HG02610 (cell line): ENCODE data around the gene AFAP1.

Experiments used
- ATAC-seq: cut with Tn5 transposase; IDR thresholded peaks from one replicate; pipeline ENCODE4 v1.9.1; 2021; ENCODE audit warnings: mild to moderate bottlenecking, moderate library complexity; ENCODE audit not compliant: unreplicated experiment

AFAP1 gene

DNA sequence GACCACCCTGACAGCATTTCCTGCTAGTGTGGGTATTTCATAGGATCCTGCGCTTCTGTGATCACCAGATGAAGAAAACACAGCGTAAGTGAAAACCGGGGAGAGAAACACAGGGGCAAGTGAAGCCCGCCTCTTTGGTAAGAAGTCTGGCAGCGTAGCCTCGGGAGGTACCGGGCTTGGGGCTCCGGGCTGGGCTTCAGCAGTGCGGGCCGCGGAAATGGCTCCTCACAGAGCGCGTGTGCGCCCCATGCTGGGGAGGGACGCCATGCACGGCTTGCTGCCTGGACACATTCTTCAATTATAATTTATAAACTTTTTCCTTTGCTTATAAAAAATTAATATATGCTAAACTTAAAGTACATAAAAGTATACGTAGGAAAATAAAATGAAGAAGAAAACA lies 151.5 kb downstream of the AFAP1 start:
- no peak for ATAC-seq

DNA sequence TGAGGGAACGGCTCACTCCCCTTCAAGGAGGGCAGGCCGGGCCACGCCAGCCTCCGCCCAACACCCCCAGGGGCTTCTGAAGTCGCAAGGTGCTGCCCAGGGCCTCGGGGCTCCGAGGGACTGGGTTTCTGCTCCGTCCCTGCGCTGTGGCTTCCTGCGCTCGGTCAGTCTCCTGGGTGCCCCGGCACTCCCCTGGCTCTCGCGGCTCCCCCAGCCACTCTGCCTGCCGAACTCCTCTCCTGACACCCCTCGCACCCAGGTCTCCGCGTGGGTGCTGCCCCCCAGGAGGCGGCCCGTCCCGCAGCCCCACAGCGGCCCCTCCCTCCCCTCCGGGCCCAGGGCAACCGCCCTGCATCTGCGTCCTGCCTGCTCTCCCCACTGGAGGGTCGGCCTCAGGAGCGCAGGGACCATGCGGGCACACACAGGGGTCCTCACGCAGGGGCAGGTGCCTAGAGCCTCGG lies 151.9 kb downstream of the AFAP1 start:
- ATAC-seq: no peak

DNA sequence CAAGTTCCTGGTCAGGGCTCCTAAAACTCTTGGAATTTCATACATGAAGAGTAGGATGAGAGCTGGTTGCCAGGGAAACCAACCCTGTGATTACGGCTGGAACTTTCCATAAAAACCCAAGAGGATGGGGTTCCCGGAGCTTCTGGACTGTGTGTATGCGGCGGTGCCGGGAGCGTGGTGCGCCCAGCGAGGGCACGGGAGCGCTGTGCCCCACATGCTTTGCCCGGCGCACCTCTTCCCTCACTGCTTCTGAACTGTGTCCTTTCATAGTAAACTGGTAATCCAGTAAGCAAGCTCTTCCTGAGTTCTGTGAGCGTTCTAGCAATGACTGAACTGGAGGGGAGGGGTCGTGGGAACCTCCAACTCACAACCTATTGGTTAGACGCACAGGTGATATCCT lies 152.6 kb downstream of the AFAP1 start:
- no peak for ATAC-seq

DNA sequence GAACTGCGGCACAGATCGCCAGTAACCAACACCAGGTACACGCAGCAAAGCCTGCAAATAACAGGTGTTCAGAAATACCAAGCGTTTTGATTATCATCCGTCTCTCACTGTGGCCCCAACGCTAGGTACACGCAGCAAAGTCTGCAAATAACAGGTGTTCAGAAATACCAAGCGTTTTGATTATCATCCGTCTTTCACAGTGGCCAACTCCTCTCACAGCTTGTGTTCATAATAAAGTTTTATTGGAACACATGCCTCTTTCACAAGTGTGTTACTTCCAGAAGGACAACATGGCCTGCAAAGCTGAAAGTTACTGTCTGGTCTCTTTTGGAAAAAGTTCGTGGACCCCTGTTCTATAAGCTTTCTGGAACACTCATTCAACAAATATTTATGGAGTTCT lies 153.1 kb downstream of the AFAP1 start:
- no peak for ATAC-seq

DNA sequence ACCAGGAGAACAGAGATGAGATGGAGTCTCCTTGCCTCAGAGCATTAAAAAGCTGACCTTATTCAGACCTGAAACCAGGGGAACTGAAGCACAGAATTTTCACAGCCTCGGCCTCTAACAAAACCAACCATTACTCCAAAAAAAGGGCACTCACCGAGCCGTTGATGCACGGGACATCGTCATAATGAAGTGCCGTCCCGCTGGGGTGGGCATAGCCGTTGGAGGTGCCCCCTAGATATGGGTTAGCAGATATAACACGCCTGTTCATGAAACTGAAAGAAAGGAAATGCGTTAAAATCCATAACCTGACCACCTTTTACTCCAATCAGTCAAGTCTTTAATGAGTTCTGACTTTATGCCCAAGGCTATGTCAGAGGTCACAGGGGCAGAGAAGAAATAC lies 153.6 kb downstream of the AFAP1 start:
- no peak for ATAC-seq

DNA sequence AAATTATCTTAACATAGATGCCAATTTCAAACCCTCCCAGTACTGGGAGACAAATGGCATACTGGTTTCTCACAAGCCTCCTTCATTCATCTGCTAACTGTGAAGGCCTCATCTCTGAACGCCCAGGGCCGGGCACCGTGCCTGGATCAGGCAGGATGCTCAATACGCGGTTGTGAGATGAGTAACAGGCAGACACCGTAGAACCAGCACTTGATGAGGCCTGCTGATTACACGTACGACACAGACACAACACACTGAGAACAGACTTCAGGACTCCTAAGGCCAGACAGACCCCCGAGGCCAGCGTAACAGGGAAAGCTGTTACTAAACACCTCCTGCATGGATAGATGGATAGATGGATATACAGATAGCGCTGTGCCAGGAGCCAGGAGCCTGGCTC lies 154.6 kb downstream of the AFAP1 start:
- ATAC-seq: no peak

DNA sequence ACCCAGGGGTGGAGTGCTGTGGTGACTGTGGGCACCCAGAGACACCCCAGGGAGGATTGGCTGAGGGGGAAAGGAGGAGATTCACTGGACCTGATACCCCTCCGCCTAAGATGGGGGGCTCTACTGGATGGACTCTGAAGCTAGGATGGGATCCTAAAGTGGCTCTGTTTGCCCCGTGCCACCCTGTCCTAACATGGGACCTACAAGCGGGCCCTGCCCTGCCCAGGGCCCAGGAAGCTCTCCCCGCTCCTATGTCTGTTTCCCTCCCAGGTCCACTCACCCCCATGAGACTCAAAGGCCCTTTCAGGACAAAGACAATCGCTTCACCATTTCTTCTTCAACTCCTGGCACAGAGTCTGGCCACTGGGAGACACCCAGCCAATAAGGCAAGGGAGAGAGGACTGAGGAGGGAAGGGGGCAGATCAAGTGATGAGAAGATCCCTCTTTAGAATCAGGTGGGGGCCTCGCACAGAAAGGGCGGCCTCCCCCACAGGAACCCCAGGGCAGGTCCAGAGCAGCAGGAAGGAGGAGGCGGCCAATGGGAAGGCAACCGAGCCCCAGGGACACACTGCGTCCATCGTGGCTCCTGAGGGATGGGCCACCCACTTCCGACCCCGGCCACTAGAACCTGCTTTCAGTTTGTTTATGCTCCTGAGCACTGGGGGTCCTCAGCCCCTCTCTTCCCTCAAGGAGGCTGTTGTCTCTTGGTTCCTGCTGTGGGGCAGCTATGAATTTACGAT lies 155.4 kb downstream of the AFAP1 start:
- no peak for ATAC-seq

DNA sequence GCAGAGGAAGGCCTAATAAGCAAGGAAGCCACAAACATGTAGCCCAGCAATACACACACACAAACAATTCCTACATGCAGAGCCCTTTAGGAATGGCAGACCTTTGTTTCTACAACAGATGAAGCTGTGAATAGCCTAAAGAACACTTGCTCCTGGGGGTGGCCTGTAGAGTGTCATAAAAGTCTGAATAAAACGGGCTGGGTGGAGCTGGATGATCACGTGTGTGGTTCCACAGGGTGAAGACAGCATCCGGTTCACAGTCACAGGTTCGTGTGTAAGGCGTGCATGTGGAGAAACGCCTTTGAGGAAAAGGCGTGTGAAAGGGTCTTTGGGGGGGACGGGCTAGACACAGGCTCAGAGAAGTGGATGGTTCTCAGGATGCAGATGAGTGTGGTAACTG lies 156.1 kb downstream of the AFAP1 start:
- ATAC-seq: no peak

DNA sequence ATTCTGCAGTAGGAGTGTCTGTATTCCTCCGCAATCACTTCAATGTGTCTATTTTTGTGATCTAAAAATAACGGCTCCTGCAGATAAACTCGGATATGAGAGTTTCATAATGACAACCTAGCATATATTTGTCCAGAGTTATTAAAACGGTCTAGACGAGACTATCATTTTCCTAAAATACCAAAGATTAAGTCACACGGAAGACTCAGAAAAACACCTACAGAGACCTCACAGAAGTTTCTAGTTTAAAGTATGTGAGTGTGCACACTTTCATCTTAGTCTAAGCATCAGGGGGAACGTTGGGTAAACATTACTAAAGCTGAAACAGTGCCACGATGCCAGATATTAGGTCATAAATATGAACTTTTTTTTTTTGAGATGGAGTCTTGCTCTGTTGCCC lies 156.9 kb downstream of the AFAP1 start:
- ATAC-seq: no peak

DNA sequence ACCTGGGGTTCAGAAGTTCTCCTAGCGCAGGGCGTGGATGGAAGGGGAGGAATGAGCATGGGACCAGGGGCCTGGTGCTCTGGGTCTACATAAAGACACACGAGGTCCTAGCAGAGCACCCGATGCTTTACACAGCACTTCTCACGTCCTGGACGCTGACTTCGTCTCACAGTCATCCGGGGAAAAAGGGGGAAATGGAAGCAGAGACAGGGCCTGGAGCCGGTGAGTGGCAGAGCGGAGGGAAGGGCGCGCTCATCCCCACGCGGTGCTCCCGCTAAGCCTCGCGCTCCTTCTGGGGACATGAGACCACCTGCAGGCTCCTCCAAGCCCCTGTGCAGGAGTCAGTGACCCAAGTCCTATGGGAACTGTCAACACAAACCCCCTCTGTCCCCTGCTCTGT lies 157.7 kb downstream of the AFAP1 start:
- no peak for ATAC-seq

DNA sequence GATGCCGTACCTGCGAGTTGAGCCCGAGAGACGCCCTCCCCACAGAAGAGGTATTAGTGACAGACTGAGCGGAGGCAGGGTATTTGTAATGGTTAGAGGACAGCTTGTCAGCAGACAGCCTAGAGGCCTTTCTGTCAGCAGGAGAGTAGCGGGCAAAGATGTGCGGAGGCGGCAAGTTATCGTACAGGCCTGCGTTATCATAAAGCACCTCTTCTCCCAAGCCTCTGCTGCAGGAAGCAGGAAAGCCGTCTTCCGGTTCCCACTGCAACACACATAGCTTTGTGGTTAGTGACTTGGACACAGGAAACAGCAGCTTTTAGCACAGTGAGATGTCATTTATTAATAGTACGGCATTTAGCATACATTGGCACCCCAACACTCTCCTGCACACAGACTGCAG lies 158.3 kb downstream of the AFAP1 start:
- ATAC-seq: no peak

DNA sequence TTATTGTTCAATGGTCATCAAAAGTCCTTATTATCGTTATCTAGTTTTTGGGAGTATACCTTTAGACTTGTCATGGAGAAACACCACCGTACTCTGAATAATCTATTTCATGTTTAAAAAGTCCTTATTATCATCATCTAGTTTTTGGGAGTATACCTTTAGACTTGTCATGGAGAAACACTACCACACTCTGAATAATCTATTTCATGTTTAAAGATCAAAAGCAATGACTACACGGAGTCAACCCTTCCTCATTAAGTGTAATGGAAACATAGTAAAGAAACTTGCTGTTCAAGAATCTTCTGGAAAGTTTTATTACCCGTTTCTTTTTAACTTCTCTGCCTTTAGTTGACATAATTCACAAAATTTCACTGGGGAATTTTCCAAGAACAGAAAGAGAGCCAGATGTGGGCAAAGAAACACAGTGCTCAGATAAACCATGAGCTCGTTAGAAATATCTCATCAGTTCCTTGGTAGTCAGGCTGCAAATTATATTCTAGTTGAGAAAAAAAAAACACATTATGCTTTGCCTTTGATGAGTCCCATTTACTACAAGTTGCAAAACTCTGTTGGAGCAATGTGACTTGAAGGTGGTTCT lies 158.8 kb downstream of the AFAP1 start:
- no peak for ATAC-seq

DNA sequence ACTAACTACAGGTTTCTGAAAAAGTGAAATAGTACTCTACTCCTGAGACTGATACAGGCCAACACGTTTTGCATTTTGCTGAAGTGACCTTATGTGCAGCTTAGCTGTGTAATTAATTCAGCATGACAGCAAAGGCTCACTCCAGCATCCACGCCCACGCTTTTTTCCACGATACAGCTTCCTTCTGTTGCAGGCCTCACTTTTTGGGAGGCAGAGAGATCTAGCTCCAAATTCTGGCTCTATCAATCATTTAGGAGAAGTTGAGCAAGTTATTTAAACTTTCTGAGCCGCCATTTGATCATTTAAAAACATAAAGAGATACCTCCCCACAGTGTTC lies 160.3 kb downstream of the AFAP1 start:
- no peak for ATAC-seq

DNA sequence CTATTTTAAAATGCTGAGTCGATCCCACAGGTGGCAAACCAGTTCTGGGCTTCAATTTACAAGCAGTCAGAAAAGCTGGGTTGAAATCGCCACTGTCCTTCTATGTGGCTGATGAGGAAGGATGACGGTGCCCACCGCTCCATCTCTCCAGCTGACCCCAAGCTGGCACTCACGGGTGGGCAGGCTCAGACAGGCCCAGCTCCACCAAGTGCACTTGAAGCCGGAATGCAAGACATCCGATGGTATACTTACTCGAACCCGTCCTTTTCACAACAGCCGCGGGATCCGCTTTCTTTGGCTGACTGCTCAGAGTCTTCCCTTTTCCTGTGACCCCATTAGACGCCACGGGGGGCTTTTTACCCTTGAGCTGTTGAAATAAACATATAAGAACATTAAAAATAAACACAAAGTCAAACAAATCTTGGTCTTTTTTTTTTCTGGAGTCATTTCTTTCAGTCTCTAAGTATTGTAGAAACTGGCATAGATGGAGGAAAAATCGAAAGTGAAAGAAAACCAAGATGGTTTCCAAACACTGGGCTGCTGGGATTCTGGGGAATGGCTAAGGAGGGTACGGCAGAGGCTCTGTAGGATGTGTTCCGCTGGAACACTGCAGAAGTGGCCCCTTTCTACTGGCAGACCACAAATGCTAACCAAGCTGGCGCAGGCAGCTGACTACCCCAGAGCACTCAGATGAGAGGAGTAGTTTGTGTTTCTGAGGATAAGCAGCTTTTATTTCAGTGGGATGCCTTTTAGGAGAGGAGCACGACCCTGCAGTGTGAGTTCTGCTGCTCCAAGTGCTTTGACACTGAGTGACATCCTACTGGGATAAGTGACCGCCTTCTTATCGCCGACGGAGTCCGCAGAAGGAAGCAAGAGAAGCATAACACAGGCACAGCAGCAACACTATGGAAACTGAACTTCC lies 160.9 kb downstream of the AFAP1 start:
- ATAC-seq: no peak

DNA sequence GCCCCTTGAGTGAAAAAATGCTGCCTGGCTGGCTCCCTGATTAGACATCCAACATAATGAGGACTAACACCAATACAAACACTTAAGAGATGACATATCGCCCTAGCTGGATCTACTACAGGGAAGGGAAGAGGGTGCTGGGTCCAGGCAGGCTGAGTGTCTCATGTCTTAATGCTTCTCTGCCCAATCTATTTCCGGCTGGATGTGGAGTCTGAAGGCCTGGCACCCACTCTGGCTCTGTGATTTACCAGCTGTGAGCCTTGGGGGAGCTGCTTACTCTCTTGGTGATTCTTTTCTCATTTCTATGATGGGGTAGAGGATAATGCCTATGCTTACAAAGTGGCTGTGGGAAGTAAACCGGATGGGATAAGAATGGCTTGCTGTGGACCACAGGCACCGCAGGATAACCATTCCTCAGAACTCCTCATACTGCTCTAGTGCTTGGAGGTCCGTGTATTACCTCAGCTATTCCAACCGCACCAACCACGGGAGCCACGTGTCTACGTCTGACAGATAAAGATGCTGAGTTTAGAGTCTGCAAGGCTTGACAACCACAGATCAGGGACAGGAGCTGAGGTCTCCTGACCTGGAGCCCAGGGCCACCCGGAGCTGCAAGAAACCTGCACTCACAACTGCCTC lies 161.7 kb downstream of the AFAP1 start:
- ATAC-seq: no peak

DNA sequence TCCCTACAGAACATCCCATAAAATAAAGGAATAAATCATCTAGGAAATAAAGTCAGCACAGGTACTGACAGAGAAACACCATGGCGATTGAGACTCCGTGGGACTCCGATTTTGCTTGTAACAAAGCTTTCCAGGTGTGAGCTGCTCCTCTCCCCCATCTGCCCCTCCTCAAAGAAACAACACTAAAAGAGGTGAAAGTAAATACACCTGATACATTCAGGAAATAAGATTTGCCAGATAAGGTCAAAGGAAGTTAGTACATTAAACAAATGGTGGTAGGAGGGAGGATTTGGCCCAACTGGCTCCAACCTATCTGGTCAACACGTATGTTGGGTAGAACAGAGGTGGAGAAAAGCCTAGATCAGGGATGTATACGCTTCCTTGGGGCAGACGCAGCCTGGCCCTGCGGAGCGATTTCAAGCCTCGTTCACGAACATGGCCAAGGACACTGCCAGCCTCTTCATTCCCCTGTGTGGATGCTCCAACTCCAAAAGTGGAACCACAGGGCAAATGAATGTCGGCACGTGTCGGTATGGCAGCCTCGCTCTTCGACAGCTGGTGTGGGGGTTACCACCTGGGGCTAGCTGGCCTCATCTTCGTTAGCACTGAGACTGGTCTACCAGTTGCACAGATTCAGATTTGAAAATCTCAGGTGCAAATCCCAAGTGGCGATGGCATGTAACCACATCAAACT lies 162.5 kb downstream of the AFAP1 start:
- ATAC-seq: no peak

DNA sequence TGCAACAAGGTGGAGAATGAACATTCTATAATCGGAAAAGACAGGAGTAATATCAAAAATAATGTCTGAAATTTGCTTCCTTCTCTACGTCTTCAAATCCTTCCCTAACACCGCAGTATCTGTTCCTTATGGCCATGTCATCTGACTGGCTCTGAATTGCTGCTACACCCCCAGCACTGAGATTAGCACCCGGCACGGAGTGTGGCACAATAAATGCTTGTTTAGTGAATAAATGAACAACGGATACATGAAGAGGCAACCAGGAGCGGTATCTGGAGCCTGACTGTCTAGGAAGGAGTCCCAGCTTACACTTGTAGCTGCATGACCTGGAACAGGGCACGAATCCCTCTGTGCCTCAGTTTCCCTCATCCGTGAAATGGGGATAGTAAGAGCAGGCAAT lies 164.3 kb downstream of the AFAP1 start:
- ATAC-seq: no peak

DNA sequence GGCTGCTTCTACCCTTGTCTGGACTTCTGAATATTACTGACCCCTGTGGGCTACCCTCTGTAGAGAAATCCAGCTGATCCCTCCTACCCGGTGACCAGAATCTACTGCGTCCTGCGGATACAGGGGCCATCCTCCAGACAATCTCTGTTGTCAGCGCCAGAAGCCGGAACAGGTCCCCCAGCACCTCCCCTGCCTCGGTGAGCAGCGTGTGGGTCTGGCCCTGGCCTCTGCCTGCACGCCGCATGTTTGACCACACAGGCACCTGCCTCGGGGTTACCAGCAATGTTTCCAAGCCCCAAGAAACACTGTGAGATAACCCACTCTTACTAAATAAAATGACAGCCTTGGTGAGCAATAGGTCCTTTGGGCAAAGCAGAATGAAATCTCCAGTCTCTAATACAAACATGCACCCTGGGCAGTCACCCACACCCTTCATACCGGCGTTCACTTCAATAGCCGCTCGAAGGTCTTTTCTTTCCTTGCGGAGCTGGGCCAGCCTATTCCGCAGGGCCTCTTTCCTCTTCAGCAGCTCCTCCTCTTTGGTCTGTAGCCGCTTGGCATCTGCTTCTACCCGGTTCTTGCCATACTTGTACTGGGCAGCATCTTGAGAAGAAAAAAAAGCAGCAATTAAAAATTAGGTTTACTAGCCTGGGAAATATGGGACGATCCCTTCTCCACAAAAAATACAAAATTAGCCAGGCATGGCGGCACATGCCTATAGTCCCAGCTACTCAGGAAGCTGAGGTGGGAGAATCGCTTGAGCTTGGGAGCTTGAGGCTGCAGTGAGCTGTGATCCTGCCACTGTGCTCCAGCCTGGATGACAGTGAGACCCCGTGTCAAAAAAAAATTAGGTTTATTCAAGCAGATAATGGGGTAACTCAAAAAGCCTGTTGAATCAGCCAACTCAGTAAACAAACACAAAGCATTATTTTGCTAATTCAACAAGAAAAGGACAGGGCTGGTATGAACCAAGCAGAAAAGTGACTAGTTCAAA lies 165.1 kb downstream of the AFAP1 start:
- ATAC-seq: no peak

DNA sequence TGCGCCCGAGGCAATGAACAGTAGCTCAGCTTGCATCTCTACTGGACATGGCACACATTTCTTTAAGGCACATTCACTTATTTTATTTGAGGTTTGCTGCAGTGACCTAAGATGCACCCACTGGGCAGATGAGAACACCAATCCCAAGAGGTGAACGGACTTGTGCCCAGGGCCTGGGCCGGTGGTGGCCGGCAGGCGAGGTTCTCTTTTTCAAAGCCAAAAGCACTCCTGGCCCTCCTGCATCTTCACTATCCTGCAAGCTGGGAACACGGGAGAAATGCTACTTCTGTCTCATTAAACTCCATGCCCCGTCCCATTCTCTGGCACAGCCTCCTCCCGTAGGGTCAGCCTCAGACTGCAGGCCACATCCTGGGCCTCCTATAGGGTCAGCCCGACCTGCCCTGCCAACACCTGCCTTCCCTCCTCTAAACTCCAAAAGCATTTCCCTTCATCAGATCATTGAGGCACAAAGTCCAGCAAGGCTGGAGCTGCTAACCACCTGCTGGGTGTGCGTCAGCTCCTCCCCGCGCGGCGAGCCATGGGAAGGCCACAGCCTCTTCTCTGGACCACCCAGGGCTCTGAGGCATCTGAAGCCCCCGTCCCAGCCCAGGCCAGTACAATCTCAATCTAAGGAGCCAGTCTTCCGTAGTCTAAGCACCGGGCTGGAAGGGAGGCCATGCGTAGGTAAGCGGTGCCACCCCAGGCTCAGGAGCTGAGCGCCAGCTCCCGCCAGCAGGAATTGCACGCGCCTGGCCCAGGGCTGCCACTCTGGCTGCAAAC lies 166.1 kb downstream of the AFAP1 start:
- no peak for ATAC-seq
